GM19193 (cell line): ENCODE results near the gene ABI1.
A peak's percentile ranks its signal among the peaks of the same experiment; 100 is the strongest.

ENCODE experiments used
- POLR2A ChIP-seq: IDR thresholded peaks from 4 replicates; pipeline ENCODE4 v1.6.1; 2011; ENCODE audit not compliant: insufficient read depth, insufficient read length; ENCODE audit errors: extremely low read depth

The ABI1 gene

DNA sequence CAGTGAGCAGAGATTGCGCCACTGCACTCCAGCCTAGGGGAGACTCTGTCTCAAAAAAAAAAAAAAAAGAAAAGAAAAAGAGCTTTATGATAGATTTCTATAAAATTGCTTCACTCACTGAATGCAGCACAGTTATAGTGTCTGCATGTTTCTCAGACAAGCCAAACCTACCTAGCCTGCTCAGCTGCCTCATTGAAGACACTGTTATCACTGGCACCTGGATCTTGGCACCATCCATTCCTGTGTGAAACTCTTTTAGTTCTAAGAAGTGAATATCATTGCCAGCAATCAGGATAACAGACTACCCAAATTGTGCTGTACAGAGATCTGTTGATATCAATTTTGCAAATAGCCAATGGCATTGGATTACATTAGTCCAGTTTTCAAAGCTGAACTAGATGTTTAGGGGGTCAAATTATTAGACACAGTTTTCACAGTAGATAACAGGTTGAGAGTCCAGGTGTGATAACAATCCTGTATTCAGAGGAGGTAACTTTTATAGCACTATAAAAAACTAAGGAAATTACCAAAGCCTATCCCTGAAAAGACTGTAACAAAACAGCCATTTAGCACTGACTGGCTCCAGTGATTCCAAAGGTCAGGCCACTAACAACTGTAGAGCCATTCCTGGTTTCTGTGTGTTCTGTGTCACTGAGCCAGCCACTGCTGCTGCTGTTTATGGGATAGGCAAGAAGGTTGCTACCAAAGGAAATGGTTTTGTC is 146.2 kb downstream of the ABI1 start:
- no peak for TF ChIP-seq POLR2A

DNA sequence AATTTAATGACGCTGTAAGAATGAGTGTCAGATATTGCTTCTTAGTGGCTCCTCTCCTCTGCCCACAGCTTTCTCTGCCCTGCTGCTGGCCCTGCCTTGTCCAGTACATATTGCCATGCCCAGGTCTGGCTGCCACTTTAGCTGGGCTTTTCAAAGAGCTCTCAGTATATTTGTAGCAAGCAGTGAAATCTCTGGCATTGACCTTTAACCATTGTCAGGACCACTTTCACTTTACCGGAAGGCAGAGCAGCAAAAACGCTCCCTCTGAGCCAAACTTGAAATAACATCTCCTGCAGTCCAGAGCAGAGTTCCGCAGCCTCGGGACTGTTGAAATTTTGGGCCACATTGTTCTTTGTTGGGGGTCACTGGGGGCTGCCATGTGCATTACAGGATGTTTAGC is 149.4 kb downstream of the ABI1 start:
- no peak for TF ChIP-seq POLR2A

DNA sequence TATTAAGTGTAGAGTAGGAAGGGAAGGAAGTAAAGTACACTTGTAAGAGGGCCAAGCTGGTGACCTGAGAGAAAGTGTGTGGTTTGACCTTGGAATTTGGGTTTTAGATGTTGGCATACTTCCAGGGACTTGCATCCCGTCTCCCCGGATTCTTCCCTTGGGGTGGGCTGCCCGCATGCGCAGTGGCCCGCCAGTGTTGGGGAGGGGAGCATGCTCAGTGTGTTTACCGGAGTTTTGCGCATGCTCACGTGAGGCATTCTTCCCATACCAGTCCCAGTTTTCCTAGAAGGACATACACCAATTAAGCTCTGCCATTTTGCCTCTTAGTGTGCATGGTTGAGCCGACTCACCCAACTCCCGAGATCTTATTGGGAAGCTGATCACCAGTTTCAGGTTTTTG is 153.8 kb downstream of the ABI1 start:
- no peak for TF ChIP-seq POLR2A

DNA sequence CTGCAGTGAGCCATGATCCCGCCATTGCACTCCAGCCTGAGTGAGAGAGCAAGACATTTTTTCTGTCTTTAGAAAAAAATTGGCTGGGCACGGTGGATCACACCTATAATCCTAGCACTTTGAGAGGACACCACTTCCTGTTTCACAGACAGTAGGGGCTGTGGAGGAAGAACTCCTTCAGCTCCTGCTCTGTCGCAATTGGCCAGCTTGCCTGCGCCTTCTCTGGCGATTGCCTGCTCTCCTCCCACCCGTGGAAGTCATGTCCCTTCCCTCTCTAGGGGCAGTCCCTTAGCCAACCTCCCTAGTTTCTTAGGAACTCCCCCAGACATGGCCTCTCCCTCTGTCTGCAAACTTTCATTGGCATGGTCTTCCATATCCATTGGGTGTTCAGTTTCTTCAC is 154.6 kb downstream of the ABI1 start:
- TF ChIP-seq POLR2A = no peak

DNA sequence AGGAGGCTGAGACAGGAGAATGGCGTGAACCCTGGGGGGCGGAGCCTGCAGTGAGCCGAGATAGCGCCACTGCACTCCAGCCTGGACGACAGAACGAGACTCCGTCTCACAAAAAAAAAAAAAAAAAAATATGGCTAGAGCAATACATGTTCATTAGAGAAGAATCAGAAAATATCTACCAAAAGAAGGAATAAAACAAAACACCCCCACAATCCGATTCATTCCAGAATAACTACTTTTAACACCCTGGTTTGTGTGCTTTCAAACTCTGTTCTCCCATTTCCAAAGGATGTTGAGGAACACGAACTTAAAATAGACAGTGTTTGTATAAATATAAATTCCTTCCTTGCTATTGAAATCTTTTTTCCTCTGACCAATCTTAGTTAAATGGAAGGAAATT is 156.8 kb downstream of the ABI1 start:
- no peak for TF ChIP-seq POLR2A

DNA sequence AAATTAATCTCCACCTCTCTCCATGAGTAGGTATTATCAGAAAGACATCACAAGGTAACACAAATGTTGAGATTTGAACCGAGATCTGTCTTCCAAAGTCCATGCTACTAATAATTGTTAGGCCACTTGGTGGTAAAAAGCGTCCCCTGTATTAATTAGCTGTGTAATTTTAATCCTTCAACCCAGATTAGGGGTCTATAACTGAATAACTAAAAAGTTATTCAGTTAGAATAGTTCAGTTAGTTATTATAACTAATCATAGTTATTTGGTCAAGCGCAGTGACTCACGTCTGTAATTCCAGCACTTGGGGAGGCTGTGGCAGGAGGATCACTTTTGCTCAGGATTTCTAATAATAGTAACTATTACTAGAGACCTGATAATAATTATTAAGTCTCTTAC is 157.7 kb downstream of the ABI1 start:
- TF ChIP-seq POLR2A = no peak

DNA sequence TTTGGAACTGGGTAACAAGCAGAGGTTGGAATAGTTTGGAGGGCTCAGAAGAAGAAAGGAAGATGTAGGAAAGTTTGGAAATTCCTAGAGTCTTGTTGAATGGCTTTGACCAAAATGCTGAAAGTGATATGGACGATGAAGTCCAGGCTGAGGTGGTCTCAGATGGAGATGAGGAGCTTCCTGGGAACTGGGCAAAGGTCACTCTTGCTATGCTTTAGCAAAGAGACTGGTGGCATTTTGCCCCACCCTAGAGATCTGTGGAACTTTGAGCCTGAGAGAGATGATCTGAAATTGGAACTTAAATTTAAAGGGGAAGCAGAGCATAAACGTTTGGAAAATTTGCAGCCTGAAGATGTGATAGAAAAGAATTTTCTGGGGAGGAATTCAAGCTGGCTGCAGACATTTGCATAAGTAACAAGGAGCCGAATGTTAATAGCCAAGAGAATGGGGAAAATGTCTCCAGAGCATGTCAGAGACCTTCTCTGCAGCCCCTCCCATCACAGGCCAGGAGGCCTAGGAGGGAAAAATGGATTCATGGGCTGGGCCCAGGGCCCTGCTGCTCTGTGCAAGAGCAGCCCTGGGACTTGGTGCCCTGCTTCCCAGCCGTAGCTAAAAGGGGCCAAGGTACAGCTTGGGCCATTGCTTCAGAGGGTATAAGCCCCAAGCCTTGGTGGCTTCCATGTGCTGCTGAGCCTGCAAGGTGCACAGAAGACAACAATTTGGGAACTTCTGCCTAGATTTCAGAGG is 159.7 kb downstream of the ABI1 start:
- no peak for TF ChIP-seq POLR2A

DNA sequence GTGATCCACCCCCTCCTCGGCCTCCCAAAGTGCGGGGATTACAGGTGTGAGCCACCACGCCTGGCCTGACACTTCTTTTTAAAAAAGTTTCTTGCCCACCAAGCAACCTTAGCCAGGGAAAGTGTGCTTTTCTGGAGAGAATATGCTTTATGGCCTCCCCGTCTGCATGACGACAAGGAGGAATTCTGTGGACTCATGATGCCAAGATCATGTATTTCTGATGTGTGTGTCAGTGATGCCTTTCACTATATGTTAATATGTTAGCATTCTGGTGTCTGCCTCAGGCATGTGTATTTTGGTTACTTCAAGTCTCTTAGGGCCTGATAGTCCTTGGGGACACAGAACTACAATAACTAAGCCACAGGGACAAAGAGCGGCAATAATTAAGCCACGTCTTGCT is 161.1 kb downstream of the ABI1 start:
- TF ChIP-seq POLR2A = no peak

DNA sequence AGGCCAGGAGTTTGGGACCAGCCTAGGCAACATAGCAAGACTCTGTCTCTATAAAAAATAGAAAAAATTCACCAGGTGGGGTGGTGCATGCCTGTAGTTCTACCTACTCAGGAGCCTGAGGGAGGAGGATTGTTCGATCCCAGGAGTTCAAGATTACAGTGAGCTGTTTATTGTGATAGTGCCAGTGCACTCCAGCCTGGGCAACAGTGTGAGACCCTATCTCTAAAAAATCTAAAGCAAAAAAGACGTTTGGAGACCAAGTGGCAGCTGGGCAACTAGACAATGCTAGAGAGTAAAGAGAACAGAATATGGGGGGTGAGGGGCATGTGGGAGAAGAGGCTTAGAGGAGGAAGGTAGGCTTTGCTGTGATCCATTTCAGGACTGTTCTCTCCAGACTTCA is 161.8 kb downstream of the ABI1 start:
- TF ChIP-seq POLR2A = no peak

DNA sequence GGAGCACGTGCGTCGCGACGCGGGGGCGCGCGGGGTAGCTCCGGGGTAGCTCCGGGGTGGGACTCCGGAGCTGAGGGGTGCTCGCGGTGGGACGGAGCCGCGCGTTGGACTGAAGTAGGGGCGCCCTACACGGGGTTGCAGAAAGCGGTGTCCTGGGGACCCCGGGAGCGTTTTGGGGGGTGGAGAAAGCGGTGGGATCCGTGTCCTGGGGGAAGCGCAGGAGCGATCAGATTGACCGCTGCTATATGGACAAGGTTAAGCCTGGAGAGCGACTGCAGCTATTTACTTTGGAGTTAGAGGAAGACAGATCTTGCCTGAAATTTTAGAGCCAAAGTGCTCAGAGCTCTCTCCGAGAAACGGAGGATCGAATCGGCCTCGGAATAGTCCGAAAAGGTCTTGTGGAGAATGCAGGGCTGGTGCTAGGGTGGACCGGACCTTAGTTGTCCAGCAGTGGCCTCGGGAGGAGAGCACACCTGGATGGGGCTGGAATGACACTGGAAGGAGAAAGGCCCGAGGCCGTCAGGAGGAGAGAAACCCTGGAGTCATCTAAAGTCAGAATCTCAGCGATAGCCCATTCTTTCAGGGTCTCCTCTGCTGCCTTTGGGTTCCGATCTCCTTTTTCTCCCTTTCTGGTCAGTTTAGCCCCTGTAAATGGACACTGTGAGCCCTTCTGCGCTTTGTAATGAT is 162.7 kb downstream of the ABI1 start:
- no peak for TF ChIP-seq POLR2A

DNA sequence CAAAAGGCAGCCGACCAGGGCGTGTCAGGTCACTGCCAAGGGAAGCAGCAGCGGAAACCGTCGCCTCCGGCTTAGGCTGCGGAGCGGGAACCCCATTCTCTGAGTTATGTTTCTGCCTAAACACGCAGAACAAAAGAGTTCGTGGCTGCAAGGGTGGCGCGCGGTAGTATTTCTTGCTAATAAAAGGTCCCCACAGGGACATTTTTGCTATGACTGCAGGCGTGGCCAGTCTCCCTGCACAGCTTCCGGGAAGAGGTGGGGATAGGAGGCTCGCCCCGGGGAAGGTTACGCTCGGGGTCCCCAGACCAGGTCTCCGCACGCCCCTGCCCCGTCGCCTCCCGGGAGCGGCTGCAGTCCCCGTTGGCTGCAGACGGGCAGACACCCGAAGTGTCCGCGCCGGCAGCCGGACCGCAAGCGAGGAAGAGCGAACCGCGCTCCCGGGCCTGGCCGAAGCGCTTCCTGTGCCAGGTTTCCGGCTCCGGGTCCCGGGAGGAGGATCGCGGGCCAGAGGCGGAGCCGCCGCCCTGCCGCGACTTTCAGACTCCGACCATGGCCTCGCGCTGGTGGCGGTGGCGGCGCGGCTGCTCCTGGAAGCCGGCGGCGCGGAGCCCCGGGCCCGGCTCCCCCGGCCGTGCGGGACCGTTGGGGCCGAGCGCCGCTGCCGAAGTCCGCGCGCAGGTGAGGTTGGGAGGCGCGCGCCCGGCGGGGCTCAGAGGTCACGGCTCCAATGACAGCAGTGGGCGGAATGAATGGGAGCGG is 163.4 kb downstream of the ABI1 start, which contains the start of gene PDSS1:
Gene PDSS1, plus strand, starts transcription at position 539 of the 759 bp plus-strand sequence. Its CDS starts 11 bp downstream, at position 550.
- TF ChIP-seq POLR2A = peak; percentile 95

DNA sequence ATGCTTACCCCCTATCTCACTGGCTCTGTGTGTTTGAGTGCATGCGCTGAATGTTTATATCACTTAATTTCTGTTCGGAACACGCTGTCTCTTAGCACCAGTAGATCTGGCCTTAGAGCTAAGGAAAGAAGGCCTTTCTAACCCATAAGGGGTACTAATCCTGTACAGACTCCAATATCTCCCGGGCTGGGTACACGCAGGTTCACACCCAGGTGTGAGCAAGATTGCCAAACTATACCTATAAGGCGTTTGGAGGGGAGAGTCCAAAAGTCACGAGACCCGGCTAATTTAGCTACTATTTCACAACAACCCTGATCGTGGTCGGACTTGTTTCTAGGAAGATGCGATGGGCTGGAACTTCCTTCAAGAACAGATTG is 164.0 kb downstream of the ABI1 start:
- no peak for TF ChIP-seq POLR2A
